ENCODE data around the gene C18orf63. TPM values are rescaled to one million over a fixed set of nuclear protein-coding genes. Genes with fewer than 3 reads are reported as not detected.

C18orf63 gene
- total RNA-seq, 1 experiment from 2014 or later, result not detected

DNA sequence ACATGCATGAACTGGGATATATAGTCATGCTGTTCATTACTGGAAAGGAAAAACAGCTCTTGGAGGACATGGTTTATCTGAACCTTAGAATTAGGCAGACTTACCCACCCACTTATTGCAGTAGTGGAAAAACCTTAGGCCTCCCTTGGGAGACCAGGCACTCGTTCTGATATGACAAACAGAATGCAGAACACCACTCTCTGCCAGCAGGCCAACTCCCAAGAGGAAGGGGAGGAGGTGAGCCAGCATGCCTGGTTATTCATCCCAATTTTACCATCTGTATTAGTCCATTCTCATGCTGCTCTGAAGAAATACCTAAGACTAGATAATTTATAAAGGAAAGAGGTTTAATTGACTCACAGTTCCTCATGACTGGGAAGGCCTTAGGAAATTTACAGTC, 17.5 kb downstream of the C18orf63 start:
- TF ChIP-seq, protein P1, sequence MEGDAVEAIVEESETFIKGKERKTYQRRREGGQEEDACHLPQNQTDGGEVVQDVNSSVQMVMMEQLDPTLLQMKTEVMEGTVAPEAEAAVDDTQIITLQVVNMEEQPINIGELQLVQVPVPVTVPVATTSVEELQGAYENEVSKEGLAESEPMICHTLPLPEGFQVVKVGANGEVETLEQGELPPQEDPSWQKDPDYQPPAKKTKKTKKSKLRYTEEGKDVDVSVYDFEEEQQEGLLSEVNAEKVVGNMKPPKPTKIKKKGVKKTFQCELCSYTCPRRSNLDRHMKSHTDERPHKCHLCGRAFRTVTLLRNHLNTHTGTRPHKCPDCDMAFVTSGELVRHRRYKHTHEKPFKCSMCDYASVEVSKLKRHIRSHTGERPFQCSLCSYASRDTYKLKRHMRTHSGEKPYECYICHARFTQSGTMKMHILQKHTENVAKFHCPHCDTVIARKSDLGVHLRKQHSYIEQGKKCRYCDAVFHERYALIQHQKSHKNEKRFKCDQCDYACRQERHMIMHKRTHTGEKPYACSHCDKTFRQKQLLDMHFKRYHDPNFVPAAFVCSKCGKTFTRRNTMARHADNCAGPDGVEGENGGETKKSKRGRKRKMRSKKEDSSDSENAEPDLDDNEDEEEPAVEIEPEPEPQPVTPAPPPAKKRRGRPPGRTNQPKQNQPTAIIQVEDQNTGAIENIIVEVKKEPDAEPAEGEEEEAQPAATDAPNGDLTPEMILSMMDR (conservative IDR thresholded peaks at IDR 0.05; ENCODE audit: low read depth, low read length), result no peak
- TF ChIP-seq EZH2 (IDR thresholded peaks at IDR 0.05; ENCODE audit: low read length, unreplicated experiment) (no peak), EZH2phosphoT487 (IDR thresholded peaks at IDR 0.05; ENCODE audit: borderline replicate concordance, low read length) (no peak)
- Histone ChIP-seq H4K20me1 (ENCODE audit: low read length) (no peaks in the 10 kb centered on the region), H3K4me3 (ENCODE audit: low read length) (no peak overlapping the region), H3K27ac (ENCODE audit: low read length) (no peak overlapping the region), H3K27me3 (ENCODE audit: low read length) (no peaks in the 10 kb centered on the region), H3K36me3 (ENCODE audit: low read depth, low read length) (no peaks in the 10 kb centered on the region), H3K9ac (ENCODE audit: low read length) (no peak overlapping the region), H3F3A (ENCODE audit: low read length, unreplicated experiment) (no peaks in the 10 kb centered on the region), H3K9me3 (ENCODE audit: low read length) (no peaks in the 10 kb centered on the region), H3K9me2 (replicated peaks; ENCODE audit: low read length) (no peaks in the 10 kb centered on the region), H3K4me2 (ENCODE audit: low read length) (no peak overlapping the region), H2AFZ (ENCODE audit: low read length) (no peak overlapping the region), H3K4me1 (ENCODE audit: insufficient read depth, low read length) (no peaks in the 10 kb centered on the region), H3K79me2 (ENCODE audit: low read length) (no peaks in the 10 kb centered on the region)
- ATAC-seq (no peak), DNase-seq (no peak)
- ChIA-PET CTCF (no interaction called here), POLR2A (ENCODE audit: unreplicated experiment) (no interaction called here)
- intact Hi-C loops (cut with micrococcal nuclease), result no loop called here
- BruUV-seq (replicated peaks), result no TSS peak

DNA sequence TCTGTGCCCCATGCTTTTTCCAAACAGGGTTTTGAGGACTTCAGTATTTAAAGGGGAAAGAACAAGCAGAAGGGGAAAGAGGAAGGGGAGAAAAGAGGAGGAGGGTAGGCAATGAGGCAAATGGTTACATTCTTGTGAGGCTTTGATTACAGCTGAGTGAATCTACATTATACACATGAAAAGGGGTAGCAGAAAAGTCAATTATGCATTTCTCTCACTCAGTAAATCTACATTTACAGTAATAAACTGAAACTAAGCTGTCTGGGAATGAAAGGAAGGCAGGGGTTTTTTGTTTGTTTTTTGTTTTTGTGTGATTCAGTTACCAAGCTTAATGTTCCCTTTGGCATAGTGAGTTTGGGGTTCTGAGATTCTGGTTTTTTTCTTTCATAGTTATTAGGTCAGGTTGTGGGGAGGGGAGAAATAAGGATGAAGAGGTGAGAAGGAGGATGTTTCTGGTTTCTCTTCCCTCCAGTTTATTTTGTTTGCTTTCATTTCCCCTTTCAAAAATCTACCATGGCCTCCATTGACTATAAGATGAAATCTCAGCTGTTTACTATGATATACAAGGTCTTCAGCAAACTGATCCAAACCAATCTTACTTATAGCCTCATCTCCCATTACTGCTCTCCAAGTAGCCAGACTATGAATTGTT, 18.7 kb downstream of the C18orf63 start:
- no peak for ATAC-seq

DNA sequence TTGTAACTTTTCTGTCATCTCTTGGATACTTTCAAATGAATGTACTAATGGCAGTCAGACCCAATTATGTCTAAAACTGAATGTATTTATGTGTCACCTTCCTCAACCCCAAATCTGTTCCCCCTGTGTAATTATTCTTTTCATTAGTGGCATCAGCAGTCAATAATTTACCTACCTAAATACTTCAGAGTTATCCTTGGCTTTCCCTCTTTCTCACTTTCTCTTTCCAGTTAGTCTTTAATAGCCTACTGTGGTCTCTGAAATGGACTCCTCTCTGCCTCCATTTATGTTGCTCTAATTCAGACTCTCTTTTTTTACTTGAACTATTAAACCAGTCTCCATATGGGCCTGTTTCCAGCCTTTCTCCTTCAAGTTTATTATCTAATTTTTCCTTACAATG, 21.0 kb downstream of the C18orf63 start:
- H3K9me2 ChIP-seq (replicated peaks; ENCODE audit: low read length), result no peaks in the 10 kb centered on the region
- H3K4me1 ChIP-seq (ENCODE audit: insufficient read depth, low read length), result no peaks in the 10 kb centered on the region
- POLR2A ChIA-PET (ENCODE audit: unreplicated experiment), result no interaction called here
- no peak overlapping the region for H2AFZ ChIP-seq (ENCODE audit: low read length)
- H4K20me1 ChIP-seq (ENCODE audit: low read length), result no peaks in the 10 kb centered on the region
- H3K36me3 ChIP-seq (ENCODE audit: low read depth, low read length), result no peaks in the 10 kb centered on the region
- H3K27me3 ChIP-seq (ENCODE audit: low read length), result no peaks in the 10 kb centered on the region
- no peak overlapping the region for H3K4me2 ChIP-seq (ENCODE audit: low read length)
- H3K27ac ChIP-seq (ENCODE audit: low read length), result no peak overlapping the region
- CTCF ChIA-PET, result no interaction called here
- no peak for TF ChIP-seq EZH2 (IDR thresholded peaks at IDR 0.05; ENCODE audit: low read length, unreplicated experiment)
- no peak for TF ChIP-seq EZH2phosphoT487 (IDR thresholded peaks at IDR 0.05; ENCODE audit: borderline replicate concordance, low read length)
- TF ChIP-seq, protein P1 (conservative IDR thresholded peaks at IDR 0.05; ENCODE audit: low read depth, low read length), result no peak
- no TSS peak for BruUV-seq (replicated peaks)
- DNase-seq (no peak), ATAC-seq (no peak)
- H3K9me3 ChIP-seq (ENCODE audit: low read length), result no peaks in the 10 kb centered on the region
- intact Hi-C loops (cut with micrococcal nuclease), result no loop called here
- no peak overlapping the region for H3K4me3 ChIP-seq (ENCODE audit: low read length)
- no peaks in the 10 kb centered on the region for H3F3A ChIP-seq (ENCODE audit: low read length, unreplicated experiment)
- H3K9ac ChIP-seq (ENCODE audit: low read length), result no peak overlapping the region
- H3K79me2 ChIP-seq (ENCODE audit: low read length), result no peaks in the 10 kb centered on the region

More for the DNA sequence above, 18.7 kb downstream of the C18orf63 start:
- ChIA-PET CTCF (no interaction called here), POLR2A (ENCODE audit: unreplicated experiment) (no interaction called here)
- Histone ChIP-seq H2AFZ (ENCODE audit: low read length) (no peak overlapping the region), H3K9me3 (ENCODE audit: low read length) (no peaks in the 10 kb centered on the region), H3K9ac (ENCODE audit: low read length) (no peak overlapping the region), H3K27me3 (ENCODE audit: low read length) (no peaks in the 10 kb centered on the region), H4K20me1 (ENCODE audit: low read length) (no peaks in the 10 kb centered on the region), H3K27ac (ENCODE audit: low read length) (no peak overlapping the region), H3K36me3 (ENCODE audit: low read depth, low read length) (no peaks in the 10 kb centered on the region), H3K9me2 (replicated peaks; ENCODE audit: low read length) (no peaks in the 10 kb centered on the region), H3K4me3 (ENCODE audit: low read length) (no peak overlapping the region), H3F3A (ENCODE audit: low read length, unreplicated experiment) (no peaks in the 10 kb centered on the region), H3K79me2 (ENCODE audit: low read length) (no peaks in the 10 kb centered on the region), H3K4me2 (ENCODE audit: low read length) (no peak overlapping the region), H3K4me1 (ENCODE audit: insufficient read depth, low read length) (no peaks in the 10 kb centered on the region)
- no peak for DNase-seq
- no TSS peak for BruUV-seq (replicated peaks)
- intact Hi-C loops (cut with micrococcal nuclease), result no loop called here
- TF ChIP-seq EZH2 (IDR thresholded peaks at IDR 0.05; ENCODE audit: low read length, unreplicated experiment) (no peak), EZH2phosphoT487 (IDR thresholded peaks at IDR 0.05; ENCODE audit: borderline replicate concordance, low read length) (no peak)
- TF ChIP-seq, protein P1 (conservative IDR thresholded peaks at IDR 0.05; ENCODE audit: low read depth, low read length), result no peak

All from PC-3 (cell line).